Nephron progenitor cell (in vitro differentiated cells): ENCODE data around the gene TMEM185A.
"Not testable (repeated sequence)": the region's sequence is repeated elsewhere in the genome, so short reads cannot be mapped to it uniquely, and the experiment has no call there.

ENCODE experiments used
- DNase-seq: peaks from one replicate; pipeline ENCODE4 v3.0.0; 2021
- H3K27ac Mint-ChIP-seq: 2 replicates; pipeline ENCODE4 v1.8.0; 2021; ENCODE audit warnings: mild to moderate bottlenecking, moderate library complexity, mixed read lengths
- H3K27me3 Mint-ChIP-seq: 2 replicates; pipeline ENCODE4 v1.8.0; 2021; ENCODE audit warnings: mild to moderate bottlenecking, low read depth, mixed read lengths; ENCODE audit not compliant: poor library complexity
- H3K36me3 Mint-ChIP-seq: 2 replicates; pipeline ENCODE4 v1.8.0; 2021; ENCODE audit warnings: low read depth, mixed read lengths
- H3K4me1 Mint-ChIP-seq: 2 replicates; pipeline ENCODE4 v1.8.0; 2021; ENCODE audit warnings: mixed read lengths
- H3K4me3 Mint-ChIP-seq: 2 replicates; pipeline ENCODE4 v1.8.0; 2021; ENCODE audit warnings: mild to moderate bottlenecking, moderate library complexity, mixed read lengths
- H3K9me3 Mint-ChIP-seq: 2 replicates; pipeline ENCODE4 v1.8.0; 2021; ENCODE audit warnings: mild to moderate bottlenecking, moderate library complexity, mixed read lengths
- TF ChIP-seq, protein P1 (sequence below): fragments of 200-600 bp; sonication (generic); IDR thresholded peaks from 2 replicates; pipeline ENCODE4 v1.5.0; 2021; ENCODE audit warnings: antibody characterized with exemption

Gene TMEM185A

DNA sequence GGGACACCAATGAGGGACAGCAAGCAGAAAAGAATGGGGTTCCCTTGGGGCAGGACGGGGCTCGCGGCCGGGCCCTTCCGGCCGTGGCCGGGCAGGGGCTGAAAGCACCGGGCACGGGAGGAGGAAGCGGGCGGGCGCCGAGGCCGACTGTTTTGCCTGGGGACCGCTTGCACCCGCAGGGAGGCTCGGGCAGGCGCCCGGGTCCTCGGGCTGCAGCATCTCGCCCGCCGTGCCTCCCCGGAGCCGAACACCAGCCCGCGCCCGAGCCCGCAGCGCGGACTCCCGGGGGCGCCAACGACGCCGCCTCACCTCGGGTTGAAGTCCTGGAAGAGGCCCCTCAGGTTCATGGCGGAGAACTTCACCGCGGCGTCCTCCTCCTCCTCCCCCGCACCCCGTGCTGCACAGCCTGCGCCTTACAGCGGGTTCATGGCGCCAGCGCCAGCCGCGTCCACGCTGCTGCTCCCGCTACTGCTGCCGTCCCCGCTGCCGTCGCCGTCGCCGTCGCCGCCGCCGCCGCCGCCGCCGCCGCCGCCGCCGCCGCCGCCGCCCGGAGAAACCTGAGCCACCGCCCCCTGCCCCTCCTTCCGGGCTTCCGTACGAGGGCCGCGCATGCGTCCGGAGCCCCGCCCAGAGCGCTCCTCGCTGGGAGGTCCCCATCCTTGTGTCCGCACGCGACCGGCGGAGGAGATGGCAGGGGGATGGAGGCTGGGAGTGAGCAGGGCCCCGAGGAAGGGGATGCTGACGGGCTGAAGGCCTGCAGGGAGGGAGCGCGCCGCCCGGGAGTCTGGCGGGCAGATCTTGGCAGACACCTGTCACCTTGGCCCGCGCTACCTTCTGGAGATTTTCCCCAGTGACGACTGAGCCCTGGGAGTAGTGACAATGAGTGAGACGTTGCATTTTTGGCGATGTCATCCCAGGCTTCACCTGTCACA, at the start of gene TMEM185A:
Gene TMEM185A (minus strand): TSS at position 559 of the 932 bp plus-strand sequence. CDS start 212 bp downstream, at position 347.
- H3K27me3 Mint-ChIP-seq, result no peaks in the 10 kb centered on the region
- H3K9me3 Mint-ChIP-seq, result peaks cover 32% of the 10 kb centered on the region
- H3K36me3 Mint-ChIP-seq, result no peaks in the 10 kb centered on the region
- TF ChIP-seq, protein P1, sequence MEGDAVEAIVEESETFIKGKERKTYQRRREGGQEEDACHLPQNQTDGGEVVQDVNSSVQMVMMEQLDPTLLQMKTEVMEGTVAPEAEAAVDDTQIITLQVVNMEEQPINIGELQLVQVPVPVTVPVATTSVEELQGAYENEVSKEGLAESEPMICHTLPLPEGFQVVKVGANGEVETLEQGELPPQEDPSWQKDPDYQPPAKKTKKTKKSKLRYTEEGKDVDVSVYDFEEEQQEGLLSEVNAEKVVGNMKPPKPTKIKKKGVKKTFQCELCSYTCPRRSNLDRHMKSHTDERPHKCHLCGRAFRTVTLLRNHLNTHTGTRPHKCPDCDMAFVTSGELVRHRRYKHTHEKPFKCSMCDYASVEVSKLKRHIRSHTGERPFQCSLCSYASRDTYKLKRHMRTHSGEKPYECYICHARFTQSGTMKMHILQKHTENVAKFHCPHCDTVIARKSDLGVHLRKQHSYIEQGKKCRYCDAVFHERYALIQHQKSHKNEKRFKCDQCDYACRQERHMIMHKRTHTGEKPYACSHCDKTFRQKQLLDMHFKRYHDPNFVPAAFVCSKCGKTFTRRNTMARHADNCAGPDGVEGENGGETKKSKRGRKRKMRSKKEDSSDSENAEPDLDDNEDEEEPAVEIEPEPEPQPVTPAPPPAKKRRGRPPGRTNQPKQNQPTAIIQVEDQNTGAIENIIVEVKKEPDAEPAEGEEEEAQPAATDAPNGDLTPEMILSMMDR, result no peak
- H3K4me3 Mint-ChIP-seq, result peak within 1 kb of the TSS; percentile 98
- H3K4me1 Mint-ChIP-seq, result peaks cover 29% of the 10 kb centered on the region
- peak within 1 kb of the TSS; percentile 42 for H3K27ac Mint-ChIP-seq
- peak; percentile 81 for DNase-seq

DNA sequence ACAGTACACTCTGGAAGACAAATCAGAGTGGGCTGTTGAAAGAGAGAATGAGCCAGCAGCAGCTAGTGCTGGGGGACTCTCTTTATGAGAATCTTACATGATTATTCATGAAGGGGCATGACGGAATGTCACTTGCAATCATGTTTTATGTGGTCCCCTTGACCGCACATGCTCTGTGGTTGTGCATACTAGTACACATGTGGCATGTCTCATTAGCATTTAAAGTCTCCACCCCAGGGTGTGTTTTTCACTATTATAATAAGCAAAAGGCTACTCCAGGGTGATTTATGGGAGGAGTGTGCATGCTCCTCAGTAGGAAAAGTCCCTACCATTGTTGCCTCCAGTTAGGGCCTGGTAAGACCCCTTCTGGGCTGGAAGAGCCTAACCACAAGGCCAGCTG, 49.6 kb upstream of the TMEM185A start:
- H3K9me3 Mint-ChIP-seq, result peaks cover 33% of the 10 kb centered on the region
- no peak for DNase-seq
- H3K4me3 Mint-ChIP-seq, result no peak overlapping the region
- H3K27me3 Mint-ChIP-seq, result no peaks in the 10 kb centered on the region
- no peak overlapping the region for H3K27ac Mint-ChIP-seq
- TF ChIP-seq, protein P1, result no peak
- no peaks in the 10 kb centered on the region for H3K36me3 Mint-ChIP-seq
- peaks cover 11% of the 10 kb centered on the region for H3K4me1 Mint-ChIP-seq

DNA sequence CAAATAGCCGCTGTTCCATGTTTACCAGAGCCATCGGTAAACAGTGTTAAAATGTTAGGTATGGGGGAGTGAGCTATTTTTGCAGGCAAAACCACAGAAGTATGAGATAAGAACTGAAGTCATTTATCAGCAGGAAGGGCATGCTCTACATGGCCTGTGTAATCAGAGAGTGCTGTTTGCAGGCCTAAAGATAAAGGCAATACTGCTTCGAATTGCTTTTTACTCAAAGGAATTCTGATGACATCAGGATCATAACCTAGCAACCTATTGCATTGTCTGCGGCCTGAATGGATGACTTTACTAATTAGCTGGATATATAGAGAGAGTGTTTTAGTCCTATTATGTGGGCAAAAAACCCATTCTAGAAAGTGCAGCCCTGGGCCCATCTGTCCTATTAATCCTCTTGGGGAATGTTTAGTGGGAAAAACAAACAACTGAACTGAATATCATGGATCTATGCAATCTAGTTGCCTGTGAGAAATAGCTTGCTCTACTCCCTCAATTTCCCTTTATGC, 47.6 kb upstream of the TMEM185A start:
- peaks cover 11% of the 10 kb centered on the region for H3K4me1 Mint-ChIP-seq
- not testable (repeated sequence) for DNase-seq, H3K27ac Mint-ChIP-seq, H3K4me3 Mint-ChIP-seq, H3K27me3 Mint-ChIP-seq, H3K36me3 Mint-ChIP-seq
- H3K9me3 Mint-ChIP-seq, result peaks cover 17% of the 10 kb centered on the region

DNA sequence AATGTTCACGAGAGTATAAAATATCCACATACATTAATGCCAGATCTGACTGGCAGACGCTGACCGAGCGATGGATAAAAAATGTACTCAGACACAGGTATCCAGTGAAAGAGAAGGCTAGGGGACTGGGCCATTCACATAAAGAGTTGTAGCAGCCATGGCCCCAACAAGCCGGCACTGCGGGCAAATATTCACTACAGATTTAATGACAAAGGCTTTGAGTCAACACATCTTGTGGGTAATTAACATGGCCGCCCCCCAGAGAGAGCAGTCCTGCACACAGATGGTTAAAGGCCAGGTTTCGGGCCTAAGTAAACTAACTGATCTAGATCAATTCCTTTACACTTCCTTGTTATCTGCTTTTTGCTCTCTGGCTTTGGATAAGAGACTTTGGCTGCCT, 44.0 kb upstream of the TMEM185A start:
- not testable (repeated sequence) for H3K4me1 Mint-ChIP-seq, H3K4me3 Mint-ChIP-seq, H3K36me3 Mint-ChIP-seq, H3K9me3 Mint-ChIP-seq, H3K27ac Mint-ChIP-seq, H3K27me3 Mint-ChIP-seq, DNase-seq

DNA sequence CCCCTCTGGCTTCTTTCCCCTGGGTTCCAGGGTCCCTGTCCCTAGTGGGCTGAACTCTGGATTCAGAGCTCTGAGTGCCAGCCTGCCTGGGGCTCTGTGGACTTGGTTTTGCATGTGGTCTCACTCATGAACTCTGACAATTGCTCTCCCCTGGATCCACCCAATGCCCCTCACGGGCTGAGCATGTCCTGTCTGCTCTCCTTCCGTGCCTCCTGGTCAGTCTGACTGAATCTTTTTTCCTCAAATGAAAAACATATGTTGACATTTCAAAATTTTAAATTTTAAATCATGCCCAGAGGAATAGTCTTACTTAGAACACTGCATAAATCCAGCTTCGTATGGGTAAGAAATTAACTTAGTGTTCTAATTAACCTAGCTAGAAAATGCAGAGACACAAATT, 43.5 kb upstream of the TMEM185A start:
- DNase-seq, H3K4me3 Mint-ChIP-seq, H3K4me1 Mint-ChIP-seq, H3K27ac Mint-ChIP-seq, H3K9me3 Mint-ChIP-seq, H3K27me3 Mint-ChIP-seq, H3K36me3 Mint-ChIP-seq: not testable (repeated sequence)

DNA sequence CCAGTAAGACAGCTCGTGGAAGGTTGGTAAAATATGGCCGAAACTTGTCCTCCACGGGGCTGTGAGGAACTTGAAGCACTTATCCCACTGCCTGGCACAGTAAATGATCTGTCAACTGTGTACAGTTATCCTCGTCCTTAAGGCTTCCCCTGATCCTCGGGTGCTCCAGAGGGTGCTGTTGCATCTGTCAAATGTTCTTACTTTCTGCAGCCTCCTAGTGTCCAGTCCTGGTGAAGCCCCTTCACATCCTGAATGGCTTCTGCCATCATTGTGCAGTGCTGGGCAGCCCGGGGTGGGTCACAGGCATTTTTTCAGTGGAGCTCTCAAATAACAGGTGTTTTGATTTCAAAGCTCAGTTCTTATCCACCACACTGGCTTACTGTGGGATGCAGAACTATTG, 29.0 kb upstream of the TMEM185A start:
- not testable (repeated sequence) for H3K36me3 Mint-ChIP-seq, H3K27ac Mint-ChIP-seq, H3K4me1 Mint-ChIP-seq, DNase-seq, H3K27me3 Mint-ChIP-seq, H3K4me3 Mint-ChIP-seq, H3K9me3 Mint-ChIP-seq

DNA sequence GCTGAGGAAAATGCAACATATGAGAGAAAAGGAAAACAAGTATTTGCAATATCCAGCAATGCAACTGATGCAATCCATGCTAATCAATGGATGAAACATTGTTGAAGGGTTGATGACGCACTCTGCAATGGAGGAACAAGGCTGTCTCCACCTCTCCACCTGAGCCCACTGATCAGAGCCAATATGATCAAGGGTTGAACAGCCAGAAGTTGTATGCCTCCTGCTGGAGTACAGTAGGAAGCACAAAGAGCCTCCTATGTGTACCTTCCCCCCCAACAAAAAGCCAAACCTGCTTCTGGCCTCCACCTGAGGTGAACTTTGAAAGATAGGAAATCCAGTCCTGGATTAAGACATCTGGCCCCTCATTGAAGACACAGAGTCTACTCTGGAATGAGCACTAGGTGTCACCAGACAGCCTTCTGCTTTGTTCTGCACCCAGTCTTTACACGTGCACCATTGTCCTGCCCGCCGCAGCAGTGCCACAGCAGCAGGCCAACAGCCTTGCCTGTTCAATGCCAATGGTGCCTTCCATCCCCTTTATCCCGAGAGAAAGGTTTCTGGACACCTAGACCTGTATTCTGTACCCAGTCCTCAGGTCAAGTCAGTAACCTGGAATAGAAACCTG, 24.8 kb upstream of the TMEM185A start:
- H3K27me3 Mint-ChIP-seq, H3K27ac Mint-ChIP-seq, H3K4me1 Mint-ChIP-seq, DNase-seq, H3K36me3 Mint-ChIP-seq, H3K4me3 Mint-ChIP-seq: not testable (repeated sequence)
- peaks cover 15% of the 10 kb centered on the region for H3K9me3 Mint-ChIP-seq

DNA sequence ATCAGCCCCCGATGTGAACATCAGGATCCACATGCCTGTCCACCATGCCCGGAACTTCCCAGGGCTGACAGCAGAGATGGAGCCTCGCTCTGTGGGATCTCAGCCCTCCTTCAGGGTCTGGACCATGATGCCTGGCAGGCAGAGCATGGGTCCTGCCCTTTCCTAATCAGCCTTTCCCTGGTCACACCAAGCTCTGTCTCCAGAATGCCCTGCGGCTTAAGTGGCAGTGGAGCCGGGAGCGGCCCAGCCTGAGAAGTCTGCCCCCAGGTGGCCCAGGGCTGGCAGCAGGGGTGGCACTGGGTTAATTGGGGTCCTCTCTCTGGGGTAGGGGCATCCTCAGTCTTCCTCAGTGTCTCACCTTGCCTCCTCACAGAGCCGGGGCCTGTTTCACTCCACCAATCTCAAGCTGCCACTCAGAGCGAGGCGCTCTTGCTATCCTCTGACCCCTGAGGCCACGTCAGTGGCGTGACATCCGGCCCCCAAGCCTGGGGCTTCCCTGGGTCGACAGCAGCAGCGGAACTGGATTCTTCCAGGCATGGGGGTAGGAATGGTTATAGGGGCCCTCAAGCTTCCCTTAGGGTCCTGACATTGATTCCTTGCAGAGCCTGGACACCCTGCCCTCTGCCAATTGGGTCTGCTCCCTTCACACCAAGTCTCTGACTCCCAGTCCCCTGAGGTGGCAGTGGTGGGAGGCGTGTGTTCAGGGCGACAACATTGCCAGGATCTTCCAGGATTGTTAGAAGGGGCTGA, 20.8 kb upstream of the TMEM185A start:
- Mint-ChIP-seq H3K27me3 (no peaks in the 10 kb centered on the region), H3K9me3 (peaks cover 44% of the 10 kb centered on the region), H3K27ac (no peak overlapping the region), H3K4me1 (no peaks in the 10 kb centered on the region), H3K36me3 (no peaks in the 10 kb centered on the region), H3K4me3 (no peak overlapping the region)
- TF ChIP-seq, protein P1, result no peak
- DNase-seq, result no peak
